ENCODE measurements around the gene NFIC.

NFIC gene

GRCh38 chr19:3409346-3410064 is 43.1 kb downstream of the NFIC start:
- H3K27ac ChIP-seq = no peak overlapping the region

GRCh38 chr19:3411636-3412035 is 45.3 kb downstream of the NFIC start:
- TF ChIP-seq, protein P1, sequence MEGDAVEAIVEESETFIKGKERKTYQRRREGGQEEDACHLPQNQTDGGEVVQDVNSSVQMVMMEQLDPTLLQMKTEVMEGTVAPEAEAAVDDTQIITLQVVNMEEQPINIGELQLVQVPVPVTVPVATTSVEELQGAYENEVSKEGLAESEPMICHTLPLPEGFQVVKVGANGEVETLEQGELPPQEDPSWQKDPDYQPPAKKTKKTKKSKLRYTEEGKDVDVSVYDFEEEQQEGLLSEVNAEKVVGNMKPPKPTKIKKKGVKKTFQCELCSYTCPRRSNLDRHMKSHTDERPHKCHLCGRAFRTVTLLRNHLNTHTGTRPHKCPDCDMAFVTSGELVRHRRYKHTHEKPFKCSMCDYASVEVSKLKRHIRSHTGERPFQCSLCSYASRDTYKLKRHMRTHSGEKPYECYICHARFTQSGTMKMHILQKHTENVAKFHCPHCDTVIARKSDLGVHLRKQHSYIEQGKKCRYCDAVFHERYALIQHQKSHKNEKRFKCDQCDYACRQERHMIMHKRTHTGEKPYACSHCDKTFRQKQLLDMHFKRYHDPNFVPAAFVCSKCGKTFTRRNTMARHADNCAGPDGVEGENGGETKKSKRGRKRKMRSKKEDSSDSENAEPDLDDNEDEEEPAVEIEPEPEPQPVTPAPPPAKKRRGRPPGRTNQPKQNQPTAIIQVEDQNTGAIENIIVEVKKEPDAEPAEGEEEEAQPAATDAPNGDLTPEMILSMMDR (IDR thresholded peaks at IDR 0.05) = no peak
- TF ChIP-seq ZFX (IDR thresholded peaks at IDR 0.05; ENCODE audit: borderline replicate concordance) = no peak
- H3K27ac ChIP-seq = no peak overlapping the region

More at GRCh38 chr19:3409346-3410064, 43.1 kb downstream of the NFIC start:
- TF ChIP-seq, protein P1 (IDR thresholded peaks at IDR 0.05) = no peak
- no peak for TF ChIP-seq ZFX (IDR thresholded peaks at IDR 0.05; ENCODE audit: borderline replicate concordance)

- H3K27ac ChIP-seq = no peak overlapping the region
- TF ChIP-seq, protein P1 (IDR thresholded peaks at IDR 0.05) = no peak
- no peak for TF ChIP-seq ZFX (IDR thresholded peaks at IDR 0.05; ENCODE audit: borderline replicate concordance)
Observed at GRCh38 chr19:3412066-3412465, 45.7 kb downstream of the NFIC start.

GRCh38 chr19:3413796-3414327 is 47.5 kb downstream of the NFIC start:
- TF ChIP-seq, protein P1 (IDR thresholded peaks at IDR 0.05) = no peak
- TF ChIP-seq ZFX (IDR thresholded peaks at IDR 0.05; ENCODE audit: borderline replicate concordance) = no peak
- H3K27ac ChIP-seq = peak overlapping the region; percentile 27; the same call in 1 of the 2 replicates

DNA sequence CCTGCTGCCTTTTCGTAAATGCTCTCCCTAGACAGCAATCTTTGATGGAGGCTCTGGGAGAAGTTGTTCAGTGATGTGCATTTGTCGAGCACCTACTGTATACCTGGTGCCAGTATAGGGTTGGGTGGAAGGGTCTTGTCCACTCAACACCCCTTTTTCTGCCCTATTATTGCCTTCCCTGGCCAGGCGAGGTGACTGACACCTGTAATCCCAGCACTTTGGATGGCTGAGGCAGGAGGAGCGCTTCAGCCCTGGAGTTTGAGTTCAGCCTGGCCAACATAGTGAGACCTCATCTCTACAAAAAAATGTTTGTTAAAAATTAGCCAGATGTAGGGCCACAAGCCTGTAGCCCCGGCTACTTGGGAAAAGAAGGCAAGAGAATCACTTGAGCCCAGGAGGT is 49.3 kb downstream of the NFIC start:
- H3K27ac ChIP-seq = no peak overlapping the region
- no peak for TF ChIP-seq ZFX (IDR thresholded peaks at IDR 0.05; ENCODE audit: borderline replicate concordance)
- TF ChIP-seq, protein P1 (IDR thresholded peaks at IDR 0.05) = no peak

DNA sequence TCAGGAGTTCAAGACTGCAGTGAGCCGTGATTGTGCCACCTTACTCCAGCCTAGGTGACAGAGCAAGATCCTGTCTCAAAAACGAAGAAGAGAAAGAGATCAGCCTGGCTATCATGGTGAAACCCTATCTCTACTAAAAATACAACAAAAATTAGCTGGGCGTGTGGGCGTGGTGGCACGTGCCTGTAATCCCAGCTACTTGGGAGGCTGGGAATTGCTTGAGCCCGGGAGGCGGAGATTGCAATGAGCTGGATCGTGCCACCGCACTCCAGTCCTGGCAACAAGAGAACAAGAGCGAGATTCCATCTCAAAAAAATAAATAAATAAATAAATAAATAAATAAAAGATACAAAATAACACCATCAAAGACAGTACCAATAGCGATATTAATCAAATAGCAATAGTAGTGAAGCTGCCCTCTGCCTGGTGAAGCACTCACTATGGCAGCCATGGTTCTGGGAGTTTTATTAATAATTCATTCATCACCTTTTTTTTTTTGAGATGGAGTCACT is 53.9 kb downstream of the NFIC start:
- TF ChIP-seq, protein P1 (IDR thresholded peaks at IDR 0.05) = no peak
- TF ChIP-seq ZFX (IDR thresholded peaks at IDR 0.05; ENCODE audit: borderline replicate concordance) = no peak
- H3K27ac ChIP-seq = no peak overlapping the region
